GM19397 (cell line): ENCODE measurements around the gene MOGAT2.

Experiments used
- ATAC-seq: cut with Tn5 transposase; IDR thresholded peaks from one replicate; pipeline ENCODE4 v1.9.1; 2021; ENCODE audit warnings: mild to moderate bottlenecking, moderate library complexity; ENCODE audit not compliant: unreplicated experiment

The MOGAT2 gene

DNA sequence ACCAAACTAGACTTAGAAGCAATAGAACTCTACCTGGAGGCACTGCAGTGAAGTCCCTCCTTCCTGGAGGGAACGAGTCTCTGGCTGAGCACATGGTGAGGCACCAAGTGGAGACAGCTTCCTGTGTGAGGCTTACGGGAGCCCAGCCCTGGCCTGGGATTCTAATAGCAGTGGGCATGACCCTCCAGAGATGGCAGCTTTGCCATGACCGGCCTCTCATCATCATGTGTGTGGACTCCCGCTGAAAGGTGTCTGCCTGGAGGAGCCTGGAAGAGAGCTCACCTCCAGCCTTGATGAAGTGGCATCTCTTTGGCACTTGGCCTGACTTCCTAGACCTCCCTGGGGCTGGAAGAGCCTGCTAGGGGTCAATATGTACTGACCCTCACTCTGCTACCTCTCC is 58.9 kb downstream of the MOGAT2 start:
- ATAC-seq: no peak

DNA sequence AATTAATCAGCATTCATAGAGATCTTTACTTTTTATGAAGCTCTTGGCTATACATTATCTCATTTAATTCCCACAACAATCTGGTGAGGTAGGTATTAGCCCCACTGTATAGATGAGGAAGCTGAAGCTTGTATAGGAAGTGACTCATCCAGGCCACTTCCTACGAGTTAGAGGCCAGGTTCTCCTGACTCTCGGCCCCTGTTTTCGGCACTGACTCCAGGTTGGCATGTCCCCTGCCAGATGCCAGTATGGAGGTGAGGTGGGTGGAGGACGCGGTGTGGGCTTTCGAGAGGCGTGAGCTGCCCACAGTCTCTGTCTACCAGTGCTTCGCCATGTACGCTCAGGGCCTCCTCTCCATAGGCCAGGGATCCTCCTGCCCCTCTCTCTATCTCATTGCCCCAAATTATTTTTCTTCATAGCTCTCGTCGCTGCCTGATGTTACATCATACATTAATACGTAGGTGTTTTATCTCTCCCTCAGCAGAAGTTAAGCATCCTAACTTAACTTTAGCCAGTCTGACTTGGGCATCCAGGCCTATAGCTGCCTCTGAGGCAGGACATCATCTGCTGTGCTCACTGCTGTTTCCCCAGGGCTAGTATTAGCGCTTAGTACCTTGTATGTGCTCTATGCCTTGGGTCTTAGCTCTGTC is 59.9 kb downstream of the MOGAT2 start:
- ATAC-seq: no peak

DNA sequence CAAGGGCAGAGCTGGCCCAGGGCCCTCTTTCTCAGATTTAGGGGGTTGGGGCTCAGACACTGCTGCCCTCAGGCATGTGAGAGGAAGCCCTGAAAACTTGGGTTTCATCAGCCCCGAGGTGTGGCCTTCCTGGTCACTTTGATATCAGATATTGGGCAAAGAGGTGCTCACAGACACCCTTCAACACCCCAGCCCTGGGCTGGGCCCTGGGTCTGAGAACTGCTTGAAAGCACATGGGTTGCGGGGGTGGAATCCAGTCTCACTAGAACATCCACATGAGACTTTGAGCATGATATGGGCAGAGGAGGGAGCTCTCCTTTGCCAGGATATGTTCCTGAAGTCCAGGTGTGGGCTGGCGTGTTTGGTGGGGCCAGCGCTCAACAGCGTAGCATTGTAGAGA is 61.3 kb downstream of the MOGAT2 start:
- ATAC-seq: no peak

DNA sequence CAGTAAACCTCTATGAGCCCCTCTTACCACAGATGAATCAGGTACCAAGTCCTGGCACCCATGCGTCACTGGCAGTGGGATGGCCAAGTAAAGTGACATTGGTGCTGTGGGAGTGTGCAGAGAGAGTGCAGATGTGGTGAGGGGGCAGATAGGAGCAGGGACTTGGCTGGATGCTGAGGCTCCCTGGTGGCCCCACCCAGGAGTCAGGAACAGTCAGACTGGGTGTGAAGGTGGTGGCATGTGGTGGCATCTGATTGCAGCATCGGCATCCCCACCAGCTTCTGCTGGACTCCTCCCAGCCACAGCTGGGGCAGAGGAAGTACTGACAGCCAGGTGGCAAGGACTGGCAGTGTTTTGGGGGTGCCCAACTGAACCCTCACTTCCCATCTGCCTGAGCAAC is 62.3 kb downstream of the MOGAT2 start:
- no peak for ATAC-seq

DNA sequence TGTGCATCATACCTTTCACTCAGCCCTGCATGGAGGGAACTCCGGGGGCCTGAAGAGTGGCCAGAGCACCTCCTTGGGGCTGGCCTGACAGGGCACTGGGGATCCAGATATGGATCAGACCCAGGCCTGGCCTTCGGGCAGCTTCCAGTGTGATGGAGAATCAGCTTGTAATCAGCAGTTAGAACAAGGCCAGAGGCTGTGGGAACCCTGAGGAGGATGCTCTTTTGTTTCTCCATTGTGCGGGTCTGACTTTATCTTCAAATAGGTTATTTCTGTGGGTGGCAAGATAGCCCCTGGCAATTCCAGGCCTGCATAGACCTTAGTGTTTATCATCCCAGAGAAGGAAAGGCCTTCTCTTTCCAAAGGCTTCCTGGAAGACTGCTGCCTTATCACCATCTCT is 63.2 kb downstream of the MOGAT2 start:
- no peak for ATAC-seq

DNA sequence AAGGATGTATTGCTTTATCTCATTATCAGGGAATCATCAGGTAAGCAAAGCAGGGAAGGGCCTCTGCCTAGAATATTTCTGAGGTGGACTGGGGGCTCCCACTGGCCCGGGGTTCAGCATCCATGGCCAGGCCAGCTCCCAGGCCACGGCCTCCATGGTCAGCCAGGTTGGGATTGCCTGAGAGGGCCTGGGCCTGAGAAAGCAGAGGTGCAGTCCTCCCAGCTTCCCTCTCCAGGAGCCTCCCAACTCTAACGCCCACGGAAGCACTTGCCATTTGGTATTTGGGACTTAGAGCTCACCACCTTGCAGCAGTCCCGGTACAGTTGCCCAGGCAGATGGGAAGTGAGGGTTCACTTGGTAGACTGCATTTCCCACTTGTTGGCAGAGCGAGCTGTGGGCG is 63.7 kb downstream of the MOGAT2 start:
- no peak for ATAC-seq

DNA sequence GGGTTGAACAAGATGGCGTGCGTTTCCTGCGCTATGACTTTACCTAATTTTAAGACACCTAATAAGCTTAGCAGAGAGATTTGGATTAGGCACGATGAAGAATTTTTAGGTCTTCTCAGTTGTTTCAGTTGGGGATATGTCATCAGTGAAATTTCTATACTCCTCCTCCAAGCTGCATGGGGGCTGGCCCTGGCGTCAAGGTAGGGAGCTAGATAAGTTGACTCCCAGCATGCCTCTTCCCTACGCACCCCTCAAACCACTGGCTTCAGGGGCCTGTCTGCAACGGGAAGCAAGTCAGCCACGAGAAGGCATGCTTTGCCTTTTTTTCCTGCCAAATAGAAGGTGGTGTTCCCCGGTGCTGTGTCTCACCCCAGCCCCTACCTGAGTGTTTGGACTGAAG is 64.2 kb downstream of the MOGAT2 start:
- no peak for ATAC-seq
